GM18867 (cell line): ENCODE data around the gene CAB39L.
"Not testable (repeated sequence)": the region's sequence is repeated elsewhere in the genome, so short reads cannot be mapped to it uniquely, and the experiment has no call there.

Source experiments
- ATAC-seq: cut with Tn5 transposase; IDR thresholded peaks from one replicate; pipeline ENCODE4 v1.9.1; 2021; ENCODE audit warnings: mild to moderate bottlenecking, moderate library complexity; ENCODE audit not compliant: unreplicated experiment

CAB39L gene

DNA sequence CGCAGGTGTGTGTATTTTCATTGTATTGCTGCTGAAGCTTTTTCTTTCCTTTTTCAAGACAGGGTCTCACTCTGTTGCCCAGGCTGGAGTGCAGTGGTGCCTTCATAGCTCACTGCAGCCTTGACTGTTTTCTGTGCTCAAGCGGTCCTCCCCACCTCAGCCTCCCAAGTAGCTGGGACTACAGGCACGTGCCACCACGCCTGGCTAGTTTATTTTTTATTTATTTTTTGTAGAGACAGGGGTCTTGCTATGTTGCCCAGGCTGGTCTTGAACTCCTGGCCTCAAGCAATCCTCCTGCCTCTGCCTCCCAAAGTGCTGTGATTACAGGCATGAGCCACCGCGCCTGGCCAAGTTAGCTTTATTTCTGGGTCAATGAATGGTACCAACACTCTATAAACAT, 149.1 kb downstream of the CAB39L start:
- ATAC-seq = not testable (repeated sequence)

DNA sequence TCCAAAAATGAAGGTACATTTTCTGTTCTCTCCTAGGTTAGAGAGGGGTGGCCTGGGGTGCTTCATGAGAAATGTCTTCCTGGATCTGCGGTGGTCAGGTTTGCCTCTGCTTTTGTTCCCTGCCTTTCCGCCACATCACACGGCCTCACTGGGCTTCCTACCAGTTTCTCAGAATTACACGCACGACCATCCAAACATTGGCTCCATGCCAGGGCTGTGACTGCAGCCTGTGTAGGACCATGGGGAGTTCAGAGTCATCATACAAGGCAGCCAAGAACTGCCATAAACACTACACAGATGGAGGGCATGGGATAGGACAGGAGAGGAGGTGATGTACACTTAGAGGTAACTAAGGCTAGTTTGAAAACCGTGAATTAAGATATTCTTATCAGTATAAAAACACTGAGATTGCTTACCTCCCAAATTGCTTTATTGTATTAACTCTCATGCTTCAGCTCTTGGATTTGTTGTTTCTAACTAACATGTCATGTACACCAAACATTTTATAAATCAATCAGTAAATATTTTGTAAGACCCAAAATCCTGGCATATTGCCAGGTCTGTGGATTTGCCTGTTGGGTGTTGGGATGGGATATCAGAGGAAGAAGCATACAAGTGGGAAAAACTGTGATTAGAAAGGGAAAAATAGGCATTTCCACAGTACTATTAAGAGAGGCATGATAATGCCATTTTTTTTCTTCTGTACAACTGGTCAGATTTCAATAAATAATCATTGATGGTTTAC, 150.9 kb downstream of the CAB39L start:
- ATAC-seq = no peak

DNA sequence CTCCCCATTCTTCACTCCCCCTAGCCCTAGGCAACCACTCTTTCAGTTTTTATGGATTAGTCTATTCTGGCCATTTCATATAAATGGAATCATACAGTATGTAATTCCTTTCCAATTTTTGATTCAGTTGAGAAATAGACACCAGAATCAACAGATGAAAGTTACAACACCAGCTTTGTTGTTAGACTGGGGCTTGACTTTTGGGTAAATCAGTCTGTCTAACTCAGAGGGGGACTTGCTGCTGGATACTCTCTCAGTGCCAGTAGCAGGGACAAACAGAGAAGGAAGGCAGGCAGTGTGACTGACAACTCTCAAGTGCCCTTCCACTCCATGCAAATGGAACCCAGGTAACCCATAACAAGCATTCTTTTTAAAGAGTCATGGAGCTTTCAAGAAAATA, 155.4 kb downstream of the CAB39L start:
- no peak for ATAC-seq

DNA sequence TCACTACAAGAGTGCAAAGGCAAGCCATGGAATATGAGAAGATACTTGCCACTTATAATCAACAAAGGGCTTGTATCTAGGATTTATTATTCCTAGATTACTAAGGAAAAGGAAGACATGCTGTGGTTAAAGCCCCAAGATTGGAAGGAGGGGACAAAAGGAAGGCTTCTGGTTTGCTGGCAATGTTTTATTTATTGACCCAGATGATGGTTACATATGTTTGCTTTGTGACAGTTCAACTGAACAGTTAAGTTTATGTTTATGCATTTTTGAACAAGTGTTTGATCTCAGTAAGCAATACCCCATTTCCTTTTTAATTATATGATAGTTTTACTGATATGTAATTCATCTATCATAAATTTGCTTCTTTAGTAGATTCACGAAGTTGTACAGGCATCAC, 155.9 kb downstream of the CAB39L start:
- ATAC-seq = no peak

DNA sequence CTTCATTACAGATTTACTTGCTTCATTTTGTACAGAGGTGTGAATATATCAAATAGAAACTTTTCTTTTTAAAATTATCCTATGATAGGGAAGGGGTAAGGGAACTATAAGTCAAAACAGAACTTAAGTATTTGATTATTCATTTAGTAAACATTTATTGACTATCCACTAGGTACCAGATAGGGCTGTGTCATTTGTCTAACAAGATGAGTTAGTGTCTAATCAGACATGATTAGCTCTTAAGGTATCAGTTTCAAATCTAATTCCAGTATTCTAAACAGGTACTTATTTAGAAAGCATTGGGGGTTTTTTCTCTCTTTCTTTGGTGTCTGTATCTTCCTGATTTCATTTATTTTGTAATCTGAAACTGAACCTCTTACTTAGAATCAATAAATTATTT, 164.0 kb downstream of the CAB39L start:
- no peak for ATAC-seq

DNA sequence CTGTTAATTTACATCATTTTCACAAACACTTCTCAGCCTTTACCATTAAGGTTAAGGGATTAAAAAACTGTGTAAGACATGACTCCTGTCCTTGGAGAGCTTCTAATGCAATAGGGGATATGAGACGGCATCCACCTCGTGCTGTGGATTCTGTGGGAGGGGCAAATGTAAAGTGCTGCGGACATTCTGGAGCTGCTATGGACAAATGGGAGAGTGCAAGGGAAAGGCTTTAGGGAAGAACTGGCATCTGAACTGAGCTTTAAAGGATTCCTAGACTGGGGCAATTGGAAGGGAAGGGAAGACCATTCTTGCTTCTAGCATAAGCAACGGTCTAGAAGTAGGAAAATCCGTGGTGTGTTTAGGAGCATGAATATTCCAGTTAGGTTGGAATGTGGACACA, 164.8 kb downstream of the CAB39L start:
- no peak for ATAC-seq

DNA sequence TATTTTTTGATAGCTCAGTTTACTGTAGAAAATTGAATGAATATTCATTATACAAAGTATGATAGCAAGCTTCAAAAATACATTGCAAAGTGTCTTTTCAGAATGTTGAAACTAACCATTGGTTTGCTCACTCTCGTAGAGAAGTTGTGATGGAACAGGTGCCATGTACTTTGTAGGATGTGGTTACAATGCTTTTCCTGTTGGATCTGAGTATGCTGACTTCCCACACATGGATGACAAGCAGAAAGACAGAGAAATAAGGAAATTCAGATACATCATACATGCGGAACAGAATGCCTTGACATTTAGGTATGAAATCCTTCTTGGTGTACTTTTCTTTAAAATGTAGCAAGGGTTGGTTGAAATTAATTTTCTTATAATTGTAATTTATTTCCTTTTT, 165.7 kb downstream of the CAB39L start:
- ATAC-seq = no peak

DNA sequence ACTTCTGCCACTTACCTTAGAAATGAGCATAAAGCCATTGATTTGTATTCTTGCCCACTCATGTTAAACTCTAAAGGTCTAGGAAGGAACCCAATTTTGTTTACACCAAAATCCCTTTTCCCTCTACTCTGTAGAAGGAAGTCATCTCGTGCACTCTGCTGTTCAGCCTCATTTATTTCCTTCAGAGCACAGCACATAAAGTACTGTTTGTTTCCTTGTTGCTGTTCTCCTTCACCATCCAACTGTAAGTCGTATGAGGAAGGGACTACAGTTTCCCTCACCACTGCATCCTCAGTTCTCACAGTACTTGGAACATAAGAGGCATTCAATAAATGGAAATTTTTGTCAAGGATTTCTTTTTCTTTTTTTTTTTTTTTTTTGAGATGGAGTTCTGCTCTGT, 171.6 kb downstream of the CAB39L start:
- no peak for ATAC-seq

DNA sequence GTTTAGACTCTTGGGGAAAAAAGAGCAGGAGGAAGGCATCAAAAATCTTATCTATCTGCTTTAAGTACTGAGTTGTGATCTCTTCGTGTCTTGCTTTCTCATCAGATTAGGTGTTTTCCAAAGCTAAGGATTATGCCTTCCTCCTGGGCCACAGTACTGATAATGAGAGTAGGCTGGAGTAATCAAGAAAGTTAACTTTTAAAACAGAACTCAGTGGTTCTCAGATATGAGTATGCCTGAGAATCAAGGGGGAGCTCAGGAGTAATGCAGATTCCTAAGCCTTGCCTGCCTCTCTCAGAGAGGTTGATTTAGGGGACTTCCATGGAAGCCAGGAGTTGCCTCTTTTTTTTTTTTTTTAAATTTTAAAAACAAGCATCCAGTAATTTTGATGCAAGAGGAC, 172.6 kb downstream of the CAB39L start:
- no peak for ATAC-seq

DNA sequence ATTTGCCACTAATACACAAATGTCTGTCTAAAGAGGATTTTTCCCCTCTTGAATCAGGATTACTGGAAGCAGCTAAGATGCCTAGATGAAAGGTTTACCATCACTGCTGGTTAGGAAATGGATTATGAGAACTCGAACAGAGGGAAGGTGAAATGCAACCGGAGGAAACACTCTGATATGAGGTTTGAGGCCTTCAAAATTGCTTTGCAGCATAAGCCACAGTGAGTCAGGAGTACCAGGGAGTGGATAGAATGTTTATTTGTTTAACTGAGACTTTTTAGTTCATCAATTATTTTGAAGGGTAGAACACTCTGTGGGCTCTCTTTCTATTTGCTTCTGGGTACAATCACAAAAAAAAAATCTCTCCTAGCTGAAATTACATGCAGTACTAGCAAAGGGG, 178.0 kb downstream of the CAB39L start:
- ATAC-seq = no peak

DNA sequence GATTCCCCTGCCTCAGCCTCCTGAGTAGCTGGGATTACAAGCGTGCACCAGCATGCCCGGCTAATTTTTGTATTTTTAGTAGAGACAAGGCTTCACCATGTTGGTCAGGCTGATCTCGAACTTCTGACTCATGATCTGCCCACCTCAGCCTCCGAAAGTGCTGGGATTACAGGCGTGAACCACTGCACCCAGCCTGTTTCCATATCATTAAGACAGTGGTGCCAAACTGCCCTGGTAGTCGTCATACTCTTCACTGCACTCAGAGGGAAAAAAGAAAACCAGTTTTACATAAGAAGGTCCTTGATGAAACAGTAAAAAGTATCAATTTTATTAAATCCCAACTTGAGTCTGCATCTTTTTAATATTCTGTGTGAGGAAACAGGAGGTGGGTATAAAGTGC, 181.2 kb downstream of the CAB39L start:
- no peak for ATAC-seq

DNA sequence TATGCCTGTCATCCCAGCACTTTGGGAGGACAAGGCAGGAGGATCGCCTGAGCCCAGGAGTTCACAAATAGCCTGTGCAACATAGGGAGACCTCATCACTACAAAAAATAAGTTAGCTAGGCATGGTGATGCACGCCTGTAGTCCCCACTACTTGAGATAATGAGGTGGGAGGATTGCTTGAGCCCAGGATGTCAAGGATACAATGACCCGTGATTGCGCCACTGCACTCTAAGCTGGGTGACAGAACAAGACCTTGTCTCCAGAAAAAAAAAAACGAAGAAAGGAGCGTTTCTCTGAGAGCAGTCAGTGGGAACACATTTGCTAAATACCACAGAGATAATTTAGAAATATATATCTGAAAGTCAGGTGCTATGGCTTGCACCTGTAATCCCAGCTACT, 184.3 kb downstream of the CAB39L start:
- no peak for ATAC-seq
